Heart left ventricle (tissue), 16 donors: ENCODE measurements around the gene DROSHA. TPM values are rescaled to one million over a fixed set of nuclear protein-coding genes. Genes with fewer than 3 reads are reported as not detected.

Source experiments
- ATAC-seq, 4 donors: fragments of 200-7000 bp; cut with Tn5 transposase; one replicate each; pipeline ENCODE4 v1.9.1; 2020 to 2022; ENCODE audit warnings: moderate library complexity in 4 of 4, mild to moderate bottlenecking in 3 of 4, moderate number of reproducible peaks in 1 of 4
- DNase-seq, 5 donors: peaks; one replicate each; pipeline ENCODE4 v3.0.0-alpha.2; 2020
- H3K27ac ChIP-seq, 12 donors: fragments of 200-600 bp; sonication (generic) in 4 of 12; one replicate each; pipeline versions ENCODE4 v1.5.0 to v1.8.0; 2016 to 2022; ENCODE audit warnings: mild to moderate bottlenecking in 2 of 12
- H3K27me3 ChIP-seq, 9 donors: fragments of 200-600 bp; sonication (generic) in 2 of 9; one replicate each; pipeline versions ENCODE4 v1.5.1 to v1.8.0; 2016 to 2022; ENCODE audit warnings: mild to moderate bottlenecking in 3 of 9
- H3K36me3 ChIP-seq, 9 donors: fragments of 200-600 bp; sonication (generic) in 2 of 9; one replicate each; pipeline versions ENCODE4 v1.5.0 to v1.8.0; 2018 to 2022; ENCODE audit warnings: mild to moderate bottlenecking in 2 of 9
- H3K4me1 ChIP-seq, 12 donors: fragments of 200-600 bp; sonication (generic) in 4 of 12; one replicate each; pipeline versions ENCODE4 v1.5.0 to v1.8.0; 2016 to 2022; ENCODE audit warnings: mild to moderate bottlenecking in 3 of 12
- H3K4me3 ChIP-seq, 12 donors: fragments of 200-600 bp; sonication (generic) in 4 of 12; one replicate each; pipeline versions ENCODE4 v1.5.0 to v1.8.0; 2017 to 2022; ENCODE audit warnings: mild to moderate bottlenecking in 9 of 12, moderate library complexity in 4 of 12
- H3K9me3 ChIP-seq, 12 donors: fragments of 200-600 bp; sonication (generic) in 4 of 12; one replicate each; pipeline versions ENCODE4 v1.5.0 to v1.8.0; 2016 to 2022; ENCODE audit warnings: mild to moderate bottlenecking in 1 of 12
- POLR2A ChIP-seq, 2 donors: fragments of 450-650 bp; IDR thresholded peaks; one replicate each; pipeline ENCODE4 v1.6.1; 2017; ENCODE audit warnings: antibody characterized with exemption in 2 of 2, mild to moderate bottlenecking in 2 of 2, moderate library complexity in 2 of 2
- WGBS, 4 donors: extraction: QIAGEN DNeasy Blood & Tissue Kit in 2 of 4; methylation state at CpG; one replicate each; pipeline versions ENCODE4 v1.1.5 to v1.1.7; 2013 to 2018; 5-methylcytosine and 5-hydroxymethylcytosine counted together
- intact Hi-C, 10 donors: fragments of 100-400 bp; cut with DNase I; formaldehyde crosslinking; loops; one replicate each; pipeline versions ENCODE4 v1.11.1 to v1.14.2; 2022
- polyA plus RNA-seq, 2 donors: library from polyadenylated mRNA; stranded (reverse); fragments of 200-250 nt; gene quantifications; one replicate each; pipeline ENCODE4 v1.2.3, GENCODE V29; 2013
- total RNA-seq, 9 donors: library from RNA; depleted of rRNA in 2 of 9; stranded (reverse); fragments of >200 nt in 2 of 9; fragmentation: NEBNext Ultra II Directional in 3 of 9; extraction: Animal tissue kit (Norgen Biotek cat#: 25700) in 3 of 9; gene quantifications; one replicate each; pipeline versions ENCODE4 v1.1.0 to v1.2.4, GENCODE V29; 2016 to 2023
- TF ChIP-seq, protein P1 (sequence below), 12 donors: fragments of 200-600 bp; sonication (generic) in 4 of 12; IDR thresholded peaks; one replicate each; pipeline versions ENCODE4 v1.5.0 to v1.8.0; 2018 to 2022; ENCODE audit warnings: antibody characterized with exemption in 12 of 12, mild to moderate bottlenecking in 5 of 12
- donor health status: ischemic (EF 13 %, LVEDD 7.1; RV severe dilation, severe dysfunction).
- donor health status: healthy with polysubstance abuse.
- donor health status: DM: no; HTN: yes; CAD: no.
- donor health status: DM: no; HTN: no; CAD: no.
- donor health status: ischemic (EF 25% LVEDD 6.9; RV normal size, moderate dysfunction).
- donor health status: ischemic (EF 25% LVEDD 5.7; RV mildly dilated, moderate dysfunction).
- donor health status: healthy.
- donor health status: DM: yes; HTN: yes; CAD: no.
- donor health status: ischemic (EF 35%, LVEDD 5.7; RV mildly dilated, moderate dysfunction).
- donor health status: nonischemic (EF 11% LVEDD 7.7; RV severe dilation, severe dysfunction).
- donor health status: DM: yes; HTN: yes; CAD: no.
- donor health status: PGD.
- donor health status: ischemic (EF 29% LVEDD 5.4; RV normal size, mild dysfunction).
- donor health status: nonischemic (EF 23%, LVEDD 6.1; RV moderate dilation, normal function).

DROSHA gene
- total and polyA plus RNA-seq, 11 donors = 19.3 to 55.6 (median 33.2) TPM

DNA sequence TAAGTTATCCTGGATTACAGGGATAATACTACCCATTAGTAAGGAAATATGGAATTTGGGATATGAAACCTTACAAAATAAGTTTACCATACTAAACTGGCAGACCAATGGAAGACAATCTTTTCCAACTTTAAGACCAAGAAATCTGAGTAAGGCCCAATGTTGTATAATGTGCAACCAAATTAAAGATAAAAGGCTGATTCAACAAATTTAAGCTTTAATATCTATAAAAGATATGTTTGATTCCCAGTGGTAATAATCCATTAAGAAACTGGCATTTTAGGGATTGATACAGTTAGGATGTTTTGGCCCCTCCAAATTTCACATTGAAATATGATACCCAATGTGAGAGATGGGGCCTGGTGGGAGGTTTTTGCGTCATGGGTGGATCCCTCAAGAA is 66.6 kb downstream of the DROSHA start:
- Histone ChIP-seq H3K36me3 (peaks cover 0 to 91% (median 69%) of the 10 kb centered on the region in 9 donors), H3K9me3 (no peaks in the 10 kb centered on the region), H3K27ac (no peak overlapping the region), H3K27me3 (no peaks in the 10 kb centered on the region), H3K4me3 (no peak overlapping the region), H3K4me1 (peaks cover 0 to 2% (median 0%) of the 10 kb centered on the region in 12 donors)
- ATAC-seq (no peak), DNase-seq (no peak)
- 60 to 100% (median 77%) methylated on average over 1 of the region's 1 CpG for WGBS, 4 donors
- no peak for TF ChIP-seq POLR2A (IDR thresholded peaks at IDR 0.05)
- TF ChIP-seq, protein P1, sequence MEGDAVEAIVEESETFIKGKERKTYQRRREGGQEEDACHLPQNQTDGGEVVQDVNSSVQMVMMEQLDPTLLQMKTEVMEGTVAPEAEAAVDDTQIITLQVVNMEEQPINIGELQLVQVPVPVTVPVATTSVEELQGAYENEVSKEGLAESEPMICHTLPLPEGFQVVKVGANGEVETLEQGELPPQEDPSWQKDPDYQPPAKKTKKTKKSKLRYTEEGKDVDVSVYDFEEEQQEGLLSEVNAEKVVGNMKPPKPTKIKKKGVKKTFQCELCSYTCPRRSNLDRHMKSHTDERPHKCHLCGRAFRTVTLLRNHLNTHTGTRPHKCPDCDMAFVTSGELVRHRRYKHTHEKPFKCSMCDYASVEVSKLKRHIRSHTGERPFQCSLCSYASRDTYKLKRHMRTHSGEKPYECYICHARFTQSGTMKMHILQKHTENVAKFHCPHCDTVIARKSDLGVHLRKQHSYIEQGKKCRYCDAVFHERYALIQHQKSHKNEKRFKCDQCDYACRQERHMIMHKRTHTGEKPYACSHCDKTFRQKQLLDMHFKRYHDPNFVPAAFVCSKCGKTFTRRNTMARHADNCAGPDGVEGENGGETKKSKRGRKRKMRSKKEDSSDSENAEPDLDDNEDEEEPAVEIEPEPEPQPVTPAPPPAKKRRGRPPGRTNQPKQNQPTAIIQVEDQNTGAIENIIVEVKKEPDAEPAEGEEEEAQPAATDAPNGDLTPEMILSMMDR (IDR thresholded peaks at IDR 0.05) = no peak
- intact Hi-C loops = no loop called here

DNA sequence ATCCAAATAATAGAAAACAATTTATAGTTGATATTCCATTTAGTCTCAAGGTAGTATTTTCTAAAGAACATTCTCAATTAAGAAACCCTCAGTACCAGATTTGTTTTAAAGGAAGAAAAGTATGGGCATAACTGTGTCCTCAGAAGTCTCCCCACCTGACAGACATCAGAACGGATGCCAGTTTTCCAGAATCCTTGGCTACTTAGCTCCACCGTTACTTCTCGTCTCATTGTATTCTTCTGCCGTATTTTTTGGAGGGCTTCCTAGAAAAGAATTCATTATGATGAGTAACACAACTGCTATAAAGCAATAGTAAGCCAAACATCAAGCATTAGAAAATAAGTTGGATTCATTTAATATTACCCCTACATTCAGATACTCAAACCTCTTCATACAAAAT is 67.8 kb downstream of the DROSHA start:
- Histone ChIP-seq H3K27ac (no peak overlapping the region), H3K4me1 (no peaks in the 10 kb centered on the region), H3K4me3 (no peak overlapping the region), H3K36me3 (peaks cover 0 to 93% (median 81%) of the 10 kb centered on the region in 9 donors), H3K27me3 (no peaks in the 10 kb centered on the region), H3K9me3 (no peaks in the 10 kb centered on the region)
- ATAC-seq (no peak), DNase-seq (no peak)
- WGBS, 4 donors = 87 to 96% (median 89%) methylated on average over 4 of the region's 4 CpGs
- intact Hi-C loops = loop anchor here in 1 of 10 donors (5.0 kb wide), 1 partner anchor 93 kb away; no protein-coding TSS in a partner anchor
- TF ChIP-seq POLR2A (IDR thresholded peaks at IDR 0.05) = no peak
- TF ChIP-seq, protein P1 (IDR thresholded peaks at IDR 0.05) = no peak

DNA sequence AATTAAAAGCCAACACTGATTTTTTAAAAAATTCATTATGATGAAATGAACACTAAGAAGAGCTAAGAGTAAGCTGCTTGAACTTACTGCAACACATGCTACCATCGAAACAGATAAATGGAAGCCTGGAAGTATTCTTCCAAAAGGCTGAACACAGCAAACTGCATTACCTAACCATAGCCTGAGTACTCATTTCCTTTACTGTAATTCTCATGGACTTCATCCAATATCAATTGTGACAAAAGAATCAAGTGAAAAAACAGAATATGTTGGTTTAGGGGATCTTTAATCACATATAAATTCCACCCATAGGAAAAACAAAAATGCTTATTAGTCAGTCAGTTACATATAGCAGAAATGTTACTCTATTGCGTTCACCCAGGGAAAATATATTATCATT is 68.5 kb downstream of the DROSHA start:
- no peaks in the 10 kb centered on the region for H3K27me3 ChIP-seq
- WGBS, 4 donors = 91 to 93% (median 92%) methylated on average over 2 of the region's 2 CpGs
- no peaks in the 10 kb centered on the region for H3K9me3 ChIP-seq
- DNase-seq (no peak), ATAC-seq (no peak)
- TF ChIP-seq POLR2A (IDR thresholded peaks at IDR 0.05) = no peak
- TF ChIP-seq, protein P1 (IDR thresholded peaks at IDR 0.05) = no peak
- H3K36me3 ChIP-seq = peaks cover 0 to 96% (median 88%) of the 10 kb centered on the region in 9 donors
- H3K4me3 ChIP-seq = no peak overlapping the region
- no peaks in the 10 kb centered on the region for H3K4me1 ChIP-seq
- no peak overlapping the region for H3K27ac ChIP-seq
- intact Hi-C loops = loop anchor here in 1 of 10 donors (5.0 kb wide), 1 partner anchor 94 kb away; no protein-coding TSS in a partner anchor

DNA sequence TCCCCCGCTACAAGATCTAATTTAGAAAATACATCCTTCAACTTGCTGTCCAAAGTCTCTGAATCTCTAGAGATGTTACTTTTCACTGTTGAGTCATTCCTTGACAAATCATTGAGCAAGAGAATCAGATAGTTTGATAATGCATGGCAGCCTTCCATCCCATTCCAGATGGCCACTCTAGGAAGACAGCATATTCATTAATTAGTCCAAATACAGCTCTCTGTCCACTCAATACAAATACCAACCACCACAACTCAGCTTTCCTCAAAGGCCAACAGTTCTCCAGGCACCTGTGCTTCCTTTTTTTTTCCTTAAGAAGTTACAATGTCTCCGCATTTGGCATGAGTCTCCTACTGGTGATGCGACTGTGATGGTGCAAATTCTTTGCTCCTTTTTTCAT is 72.3 kb downstream of the DROSHA start:
- 96 to 98% (median 97%) methylated on average over 3 of the region's 3 CpGs for WGBS, 4 donors
- intact Hi-C loops = no loop called here
- no peaks in the 10 kb centered on the region for H3K27me3 ChIP-seq
- DNase-seq (no peak), ATAC-seq (no peak)
- peaks cover 0 to 86% (median 63%) of the 10 kb centered on the region in 9 donors for H3K36me3 ChIP-seq
- TF ChIP-seq, protein P1 (IDR thresholded peaks at IDR 0.05) = no peak
- no peak for TF ChIP-seq POLR2A (IDR thresholded peaks at IDR 0.05)
- H3K27ac ChIP-seq = no peak overlapping the region
- H3K4me3 ChIP-seq = no peak overlapping the region
- peaks cover 0 to 20% (median 9%) of the 10 kb centered on the region in 12 donors for H3K9me3 ChIP-seq
- no peaks in the 10 kb centered on the region for H3K4me1 ChIP-seq
